Measurements from ENCODE around the gene C11orf21.

The C11orf21 gene

GRCh38 chr11:2307501-2308331, 6.0 kb upstream of the C11orf21 start:
- no peak for DNase-seq

- DNase-seq = no peak
Measured at GRCh38 chr11:2306877-2307500, 5.3 kb upstream of the C11orf21 start.

GRCh38 chr11:2306452-2306823, 4.7 kb upstream of the C11orf21 start:
- DNase-seq = no peak

- no peak for DNase-seq
Measured at GRCh38 chr11:2305788-2306451, 4.2 kb upstream of the C11orf21 start.

GRCh38 chr11:2305140-2305778, 3.5 kb upstream of the C11orf21 start:
- no peak for DNase-seq

- no peak for DNase-seq
Measured at GRCh38 chr11:2304506-2305139, 2.9 kb upstream of the C11orf21 start.

- DNase-seq = no peak
Measured at GRCh38 chr11:2303627-2304505, 2.1 kb upstream of the C11orf21 start.

- DNase-seq = no peak
Measured at GRCh38 chr11:2302896-2303626, 1.3 kb upstream of the C11orf21 start.

GRCh38 chr11:2302306-2302895, 683 bp upstream of the C11orf21 start:
- no peak for DNase-seq

- no peak for DNase-seq
Measured at GRCh38 chr11:2300936-2301630, 635 bp downstream of the C11orf21 start.

GRCh38 chr11:2300290-2300935, 1.3 kb downstream of the C11orf21 start:
- DNase-seq = no peak

GRCh38 chr11:2299773-2300172, 1.9 kb downstream of the C11orf21 start:
- DNase-seq = no peak

GRCh38 chr11:2298795-2299761, 2.6 kb downstream of the C11orf21 start:
- DNase-seq = no peak

- no peak for DNase-seq
Measured at GRCh38 chr11:2298131-2298794, 3.5 kb downstream of the C11orf21 start.

- no peak for DNase-seq
Measured at GRCh38 chr11:2297623-2298030, 4.1 kb downstream of the C11orf21 start.

GRCh38 chr11:2296913-2297622, 4.7 kb downstream of the C11orf21 start:
- DNase-seq = no peak
